ENCODE results near the gene TBL1X.

TBL1X gene

DNA sequence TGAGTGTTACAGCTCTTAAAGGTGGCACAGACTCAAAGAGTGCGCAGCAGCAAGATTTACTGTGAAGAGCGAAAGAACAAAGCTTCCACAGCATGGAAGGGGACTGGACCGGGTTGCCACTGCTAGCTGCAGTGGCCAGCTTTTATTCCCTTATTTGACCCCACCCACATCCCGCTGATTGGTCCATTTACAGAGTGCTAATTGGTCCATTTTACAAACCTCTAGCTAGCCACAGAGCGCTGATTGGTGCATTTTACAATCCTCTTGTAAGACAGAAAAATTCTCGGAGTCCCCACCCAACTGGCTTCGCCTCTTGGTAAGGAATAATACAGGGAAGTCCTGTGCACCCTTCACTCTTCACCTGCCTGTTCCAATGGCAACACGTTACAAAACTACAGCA lies 319.5 kb downstream of the TBL1X start:
- FAIRE-seq, result no peak

DNA sequence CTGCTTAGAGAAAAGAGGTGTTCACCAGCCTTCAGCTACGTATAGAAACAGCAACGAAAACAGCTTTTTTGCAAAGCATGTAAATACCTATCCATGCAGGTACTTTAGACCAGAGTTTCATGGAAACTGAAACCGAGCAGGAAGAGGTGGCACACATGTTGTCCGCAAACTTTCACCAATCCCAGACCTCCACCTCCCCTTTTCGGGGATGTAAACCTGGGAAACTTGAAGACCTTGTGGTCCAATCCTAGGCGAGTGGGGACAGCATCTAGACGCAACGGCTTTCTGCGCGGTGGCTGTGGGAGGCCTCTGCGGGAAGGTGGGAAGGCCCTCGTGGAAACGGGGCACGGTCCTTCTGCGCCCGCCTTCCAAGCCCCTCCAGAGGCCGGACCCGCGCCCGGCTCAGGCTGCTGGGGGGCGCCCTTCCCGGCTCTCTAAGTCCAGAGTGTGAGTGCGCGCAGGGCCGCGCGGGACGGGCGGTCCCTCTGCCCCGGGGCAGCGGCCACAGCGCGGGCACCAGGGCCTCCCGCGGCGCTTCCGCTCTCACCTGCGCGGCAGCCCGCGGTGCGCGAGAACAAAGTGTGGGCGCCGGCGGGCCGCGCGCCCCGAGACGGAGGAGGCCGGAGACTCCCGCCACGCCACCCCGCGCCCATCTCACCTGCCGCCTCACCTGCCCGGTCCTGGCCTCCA lies 320.5 kb downstream of the TBL1X start:
- FAIRE-seq, result no peak

- no peak for FAIRE-seq
Observed at GRCh38 chrX:9785944-9786797, 321.3 kb downstream of the TBL1X start, which contains the start of gene SHROOM2. SHROOM2 (plus strand) TSS chrX:9786429; CDS start chrX:9786546, 117 bp downstream.

DNA sequence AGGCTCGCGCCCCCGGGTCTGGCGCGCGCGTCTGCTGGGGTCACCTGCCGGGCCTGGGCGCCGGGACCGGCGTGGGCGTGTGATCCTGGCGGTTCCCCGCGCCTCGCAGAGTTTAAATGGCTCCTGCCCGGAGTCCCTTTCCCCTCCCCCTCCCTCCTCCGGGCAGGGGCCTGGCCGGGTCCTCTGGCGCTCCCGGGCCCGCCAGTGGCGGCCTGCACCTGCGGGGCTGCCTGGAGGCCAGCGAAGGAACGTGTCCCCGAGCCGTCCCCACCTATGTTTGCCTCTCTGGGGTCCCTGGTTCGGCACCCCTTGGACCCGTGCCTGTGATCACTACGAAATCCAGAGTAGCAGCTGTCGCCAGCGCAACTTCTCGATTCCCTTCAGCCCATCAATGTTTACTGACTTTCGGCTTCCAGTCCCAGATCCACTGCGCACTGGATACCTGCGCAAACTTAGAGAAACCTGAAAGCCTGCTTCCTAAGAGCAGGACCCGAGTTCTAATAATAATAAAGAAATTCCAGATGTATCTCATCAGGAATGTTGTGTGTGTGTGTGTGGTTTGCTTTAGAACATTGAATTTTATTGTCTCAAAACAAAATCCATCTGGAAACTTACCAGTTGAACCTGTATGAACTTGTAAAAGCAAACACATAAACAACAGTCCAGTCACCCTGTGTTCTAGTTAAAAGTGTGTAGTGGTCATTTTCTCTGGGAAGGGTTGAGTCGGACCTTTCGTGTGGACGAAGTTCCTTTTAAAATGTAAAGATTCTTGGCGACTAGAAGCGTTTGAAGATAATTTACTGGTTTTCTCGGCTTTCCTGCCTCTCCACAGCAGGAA lies 322.2 kb downstream of the TBL1X start:
- no peak for FAIRE-seq

- no peak for FAIRE-seq
Observed at GRCh38 chrX:9788911-9789310, 324.1 kb downstream of the TBL1X start.

GRCh38 chrX:9789555-9789954 lies 324.7 kb downstream of the TBL1X start:
- FAIRE-seq, result no peak

Measured in G401.6 (cell line).